Measurements from ENCODE around the gene PGBD5. TPM values are rescaled to one million over a fixed set of nuclear protein-coding genes. Genes with fewer than 3 reads are reported as not detected.

PGBD5 gene
- total and polyA plus RNA-seq, 3 donors from 2014 or later = 14.3 to 28.1 (median 16.0) TPM

- WGBS, 2 donors = 94 to 95% methylated on average over 17 of the region's 17 CpGs
- Histone ChIP-seq H3K27me3 (no peaks in the 10 kb centered on the region), H3K9me3 (no peaks in the 10 kb centered on the region), H3K4me3 (no peak overlapping the region), H3K4me1 (no peaks in the 10 kb centered on the region), H3K36me3 (ENCODE audit: low read depth, missing control alignments) (no peaks in the 10 kb centered on the region), H3K27ac (no peak overlapping the region)
- no peak for DNase-seq
- TF ChIP-seq CTCF (IDR thresholded peaks at IDR 0.05) (no peak), POLR2A (IDR thresholded peaks at IDR 0.05) (no peak)
- intact Hi-C loops (cut with DNase I; ENCODE audit: low total_unique reads) = no loop called here
Observed at GRCh38 chr1:230319014-230319747, 107.0 kb downstream of the PGBD5 start.

GRCh38 chr1:230317823-230318819, 108.0 kb downstream of the PGBD5 start:
- Histone ChIP-seq H3K9me3 (no peaks in the 10 kb centered on the region), H3K27me3 (no peaks in the 10 kb centered on the region), H3K4me1 (no peaks in the 10 kb centered on the region), H3K36me3 (ENCODE audit: low read depth, missing control alignments) (no peaks in the 10 kb centered on the region), H3K27ac (no peak overlapping the region), H3K4me3 (no peak overlapping the region)
- peak; percentile 40 for DNase-seq
- WGBS, 2 donors = 65% methylated on average over 21 to 23 of the region's 23 CpGs
- TF ChIP-seq POLR2A (IDR thresholded peaks at IDR 0.05) (no peak), CTCF (IDR thresholded peaks at IDR 0.05) (no peak)
- intact Hi-C loops (cut with DNase I; ENCODE audit: low total_unique reads) = no loop called here

DNA sequence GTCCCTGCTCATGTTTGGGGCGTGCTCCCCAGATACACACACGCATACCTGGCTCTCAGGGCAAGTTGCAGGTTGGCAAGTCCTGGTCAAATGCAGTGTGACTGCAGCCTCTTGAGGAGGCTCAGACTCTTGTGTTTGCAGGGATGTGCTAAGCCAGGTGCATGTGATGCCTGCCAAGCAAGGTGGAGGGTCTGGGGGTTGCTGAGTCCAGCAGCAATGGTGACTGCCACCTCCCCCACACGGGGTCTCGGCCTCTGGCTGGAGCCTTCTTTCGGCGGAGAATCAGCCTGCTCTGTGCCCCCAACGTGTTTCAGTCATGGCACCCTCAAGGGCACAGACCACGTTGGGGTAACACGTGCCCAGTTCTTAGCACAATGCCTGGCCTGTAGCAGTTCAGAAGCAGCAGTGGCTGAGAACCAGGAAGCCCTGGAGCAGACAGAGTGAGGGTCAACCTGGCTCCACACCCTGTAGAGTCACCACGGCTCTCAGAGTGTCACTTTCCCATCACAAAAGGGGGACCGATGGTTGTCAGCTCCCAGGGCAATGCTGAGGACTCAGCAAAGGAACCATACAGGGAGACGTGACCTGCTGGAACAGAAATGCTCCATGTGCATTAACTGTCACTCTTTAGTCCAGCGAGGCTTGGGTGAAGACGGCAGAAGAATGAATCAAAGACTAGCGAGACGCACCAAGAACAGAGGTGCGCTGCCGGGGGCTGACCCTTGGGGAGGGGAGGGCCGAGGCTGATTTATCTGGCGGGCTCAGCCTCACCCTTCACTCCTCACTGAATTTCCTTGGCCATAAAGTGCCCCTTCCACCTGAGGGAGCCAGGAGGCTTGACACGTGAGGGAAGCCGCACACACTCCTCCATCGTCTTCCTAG, 109.0 kb downstream of the PGBD5 start:
- no peaks in the 10 kb centered on the region for H3K9me3 ChIP-seq
- no peak overlapping the region for H3K4me3 ChIP-seq
- H3K36me3 ChIP-seq (ENCODE audit: low read depth, missing control alignments) = no peaks in the 10 kb centered on the region
- WGBS, 2 donors = 76 to 85% methylated on average over 18 to 23 of the region's 23 CpGs
- no peak for DNase-seq
- H3K27ac ChIP-seq = no peak overlapping the region
- H3K4me1 ChIP-seq = no peaks in the 10 kb centered on the region
- H3K27me3 ChIP-seq = no peaks in the 10 kb centered on the region
- TF ChIP-seq CTCF (IDR thresholded peaks at IDR 0.05) (no peak), POLR2A (IDR thresholded peaks at IDR 0.05) (no peak)
- intact Hi-C loops (cut with DNase I; ENCODE audit: low total_unique reads) = no loop called here

- Histone ChIP-seq H3K27ac (no peak overlapping the region), H3K4me1 (no peaks in the 10 kb centered on the region), H3K36me3 (ENCODE audit: low read depth, missing control alignments) (no peaks in the 10 kb centered on the region), H3K9me3 (no peaks in the 10 kb centered on the region), H3K4me3 (no peak overlapping the region), H3K27me3 (no peaks in the 10 kb centered on the region)
- no peak for DNase-seq
- no peak for TF ChIP-seq CTCF (IDR thresholded peaks at IDR 0.05)
- no peak for TF ChIP-seq POLR2A (IDR thresholded peaks at IDR 0.05)
- intact Hi-C loops (cut with DNase I; ENCODE audit: low total_unique reads) = no loop called here
- 86 to 90% methylated on average over 2 to 6 of the region's 6 CpGs for WGBS, 2 donors
Observed at GRCh38 chr1:230315099-230315498, 111.0 kb downstream of the PGBD5 start.
